ENCODE measurements around the gene TSC22D1. TPM values are rescaled to one million over a fixed set of nuclear protein-coding genes. Genes with fewer than 3 reads are reported as not detected.

The TSC22D1 gene
- total RNA-seq, 1 experiment from 2014 or later, result 72.5 TPM

DNA sequence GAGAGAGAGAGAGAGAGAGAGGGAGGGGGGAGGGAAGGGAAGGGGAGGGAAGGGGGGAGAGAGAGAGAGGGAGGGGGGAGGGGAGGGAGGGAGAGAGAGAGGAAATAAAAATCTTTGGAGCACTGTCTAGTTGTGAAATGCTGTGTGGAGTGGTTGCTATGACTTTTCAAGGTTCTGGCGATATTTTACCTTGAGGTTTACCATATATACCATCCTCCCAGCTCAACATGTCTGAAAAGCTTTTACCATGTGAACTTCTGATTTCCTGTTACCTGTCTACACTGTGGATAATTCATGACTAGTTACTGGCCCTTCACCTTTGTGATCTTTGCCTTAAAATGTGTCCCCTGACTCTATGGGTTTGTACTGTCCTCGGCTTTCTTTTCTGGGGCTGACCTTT is 164.3 kb downstream of the TSC22D1 start (continued):
- TF ChIP-seq, protein P1, sequence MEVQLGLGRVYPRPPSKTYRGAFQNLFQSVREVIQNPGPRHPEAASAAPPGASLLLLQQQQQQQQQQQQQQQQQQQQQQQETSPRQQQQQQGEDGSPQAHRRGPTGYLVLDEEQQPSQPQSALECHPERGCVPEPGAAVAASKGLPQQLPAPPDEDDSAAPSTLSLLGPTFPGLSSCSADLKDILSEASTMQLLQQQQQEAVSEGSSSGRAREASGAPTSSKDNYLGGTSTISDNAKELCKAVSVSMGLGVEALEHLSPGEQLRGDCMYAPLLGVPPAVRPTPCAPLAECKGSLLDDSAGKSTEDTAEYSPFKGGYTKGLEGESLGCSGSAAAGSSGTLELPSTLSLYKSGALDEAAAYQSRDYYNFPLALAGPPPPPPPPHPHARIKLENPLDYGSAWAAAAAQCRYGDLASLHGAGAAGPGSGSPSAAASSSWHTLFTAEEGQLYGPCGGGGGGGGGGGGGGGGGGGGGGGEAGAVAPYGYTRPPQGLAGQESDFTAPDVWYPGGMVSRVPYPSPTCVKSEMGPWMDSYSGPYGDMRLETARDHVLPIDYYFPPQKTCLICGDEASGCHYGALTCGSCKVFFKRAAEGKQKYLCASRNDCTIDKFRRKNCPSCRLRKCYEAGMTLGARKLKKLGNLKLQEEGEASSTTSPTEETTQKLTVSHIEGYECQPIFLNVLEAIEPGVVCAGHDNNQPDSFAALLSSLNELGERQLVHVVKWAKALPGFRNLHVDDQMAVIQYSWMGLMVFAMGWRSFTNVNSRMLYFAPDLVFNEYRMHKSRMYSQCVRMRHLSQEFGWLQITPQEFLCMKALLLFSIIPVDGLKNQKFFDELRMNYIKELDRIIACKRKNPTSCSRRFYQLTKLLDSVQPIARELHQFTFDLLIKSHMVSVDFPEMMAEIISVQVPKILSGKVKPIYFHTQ (CRISPR knock-in tag; IDR thresholded peaks at IDR 0.05), result no peak
- TF ChIP-seq JAZF1 (CRISPR knock-in tag; IDR thresholded peaks at IDR 0.05) (no peak), RORB (CRISPR knock-in tag; IDR thresholded peaks at IDR 0.05) (no peak)

DNA sequence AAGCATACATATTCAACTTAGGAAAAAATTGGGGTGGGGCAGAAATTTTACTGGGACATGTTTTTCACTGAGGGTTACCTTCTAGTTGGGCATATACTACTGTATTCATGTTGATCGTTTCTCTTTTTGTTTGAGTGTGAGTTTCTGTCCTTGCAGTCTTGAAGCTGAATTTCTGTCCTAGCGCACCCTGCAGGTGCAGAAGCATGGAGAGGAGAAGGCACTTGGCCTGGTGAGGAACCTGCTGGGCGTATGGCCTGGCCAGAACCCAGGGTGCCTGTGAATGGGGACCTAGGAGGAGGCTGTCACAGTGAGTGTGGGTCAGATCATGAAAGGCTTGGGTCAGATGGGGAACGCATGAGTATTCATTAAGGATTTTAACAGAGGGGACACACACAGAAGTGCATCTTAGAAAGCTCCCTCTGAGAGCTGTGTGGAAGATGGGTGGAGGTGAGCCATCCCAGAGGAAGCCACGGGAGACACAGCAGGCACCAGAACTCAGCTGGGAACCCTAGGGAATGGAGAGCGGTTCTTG is 165.7 kb downstream of the TSC22D1 start:
- ChIA-PET CTCF (interaction anchor here (1.3 kb wide), 1 partner anchor 11 kb away, joined by 3 read pairs; no protein-coding TSS in a partner anchor), POLR2A (no interaction called here)
- Mint-ChIP-seq H3K4me3 (no peak overlapping the region), H3K4me1 (peaks cover 48% of the 10 kb centered on the region), H3K27ac (no peak overlapping the region), H3K27me3 (ENCODE audit: low read depth) (peaks cover 15% of the 10 kb centered on the region), H3K36me3 (peaks cover 4% of the 10 kb centered on the region), H3K9me3 (peaks cover 4% of the 10 kb centered on the region)
- TF ChIP-seq, protein P2, sequence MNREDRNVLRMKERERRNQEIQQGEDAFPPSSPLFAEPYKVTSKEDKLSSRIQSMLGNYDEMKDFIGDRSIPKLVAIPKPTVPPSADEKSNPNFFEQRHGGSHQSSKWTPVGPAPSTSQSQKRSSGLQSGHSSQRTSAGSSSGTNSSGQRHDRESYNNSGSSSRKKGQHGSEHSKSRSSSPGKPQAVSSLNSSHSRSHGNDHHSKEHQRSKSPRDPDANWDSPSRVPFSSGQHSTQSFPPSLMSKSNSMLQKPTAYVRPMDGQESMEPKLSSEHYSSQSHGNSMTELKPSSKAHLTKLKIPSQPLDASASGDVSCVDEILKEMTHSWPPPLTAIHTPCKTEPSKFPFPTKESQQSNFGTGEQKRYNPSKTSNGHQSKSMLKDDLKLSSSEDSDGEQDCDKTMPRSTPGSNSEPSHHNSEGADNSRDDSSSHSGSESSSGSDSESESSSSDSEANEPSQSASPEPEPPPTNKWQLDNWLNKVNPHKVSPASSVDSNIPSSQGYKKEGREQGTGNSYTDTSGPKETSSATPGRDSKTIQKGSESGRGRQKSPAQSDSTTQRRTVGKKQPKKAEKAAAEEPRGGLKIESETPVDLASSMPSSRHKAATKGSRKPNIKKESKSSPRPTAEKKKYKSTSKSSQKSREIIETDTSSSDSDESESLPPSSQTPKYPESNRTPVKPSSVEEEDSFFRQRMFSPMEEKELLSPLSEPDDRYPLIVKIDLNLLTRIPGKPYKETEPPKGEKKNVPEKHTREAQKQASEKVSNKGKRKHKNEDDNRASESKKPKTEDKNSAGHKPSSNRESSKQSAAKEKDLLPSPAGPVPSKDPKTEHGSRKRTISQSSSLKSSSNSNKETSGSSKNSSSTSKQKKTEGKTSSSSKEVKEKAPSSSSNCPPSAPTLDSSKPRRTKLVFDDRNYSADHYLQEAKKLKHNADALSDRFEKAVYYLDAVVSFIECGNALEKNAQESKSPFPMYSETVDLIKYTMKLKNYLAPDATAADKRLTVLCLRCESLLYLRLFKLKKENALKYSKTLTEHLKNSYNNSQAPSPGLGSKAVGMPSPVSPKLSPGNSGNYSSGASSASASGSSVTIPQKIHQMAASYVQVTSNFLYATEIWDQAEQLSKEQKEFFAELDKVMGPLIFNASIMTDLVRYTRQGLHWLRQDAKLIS (CRISPR knock-in tag; IDR thresholded peaks at IDR 0.05; ENCODE audit: borderline replicate concordance), result no peak
- no peak for TF ChIP-seq ZNF317 (CRISPR knock-in tag; IDR thresholded peaks at IDR 0.05; ENCODE audit: borderline replicate concordance, low read depth)
- TF ChIP-seq, protein P3, sequence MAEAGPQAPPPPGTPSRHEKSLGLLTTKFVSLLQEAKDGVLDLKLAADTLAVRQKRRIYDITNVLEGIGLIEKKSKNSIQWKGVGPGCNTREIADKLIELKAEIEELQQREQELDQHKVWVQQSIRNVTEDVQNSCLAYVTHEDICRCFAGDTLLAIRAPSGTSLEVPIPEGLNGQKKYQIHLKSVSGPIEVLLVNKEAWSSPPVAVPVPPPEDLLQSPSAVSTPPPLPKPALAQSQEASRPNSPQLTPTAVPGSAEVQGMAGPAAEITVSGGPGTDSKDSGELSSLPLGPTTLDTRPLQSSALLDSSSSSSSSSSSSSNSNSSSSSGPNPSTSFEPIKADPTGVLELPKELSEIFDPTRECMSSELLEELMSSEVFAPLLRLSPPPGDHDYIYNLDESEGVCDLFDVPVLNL (CRISPR knock-in tag; IDR thresholded peaks at IDR 0.05; ENCODE audit: borderline replicate concordance, low read depth), result no peak
- TF ChIP-seq FOXJ3 (CRISPR knock-in tag; IDR thresholded peaks at IDR 0.05; ENCODE audit: borderline replicate concordance), result no peak
- no peak for TF ChIP-seq JUN (CRISPR knock-in tag; IDR thresholded peaks at IDR 0.05)
- TF ChIP-seq SMAD4 (CRISPR knock-in tag; IDR thresholded peaks at IDR 0.05), result no peak
- no peak for TF ChIP-seq NFE2L1 (CRISPR knock-in tag; IDR thresholded peaks at IDR 0.05)
- TF ChIP-seq ETV6 (CRISPR knock-in tag; IDR thresholded peaks at IDR 0.05), result no peak
- TF ChIP-seq TP53 (CRISPR knock-in tag; IDR thresholded peaks at IDR 0.05), result no peak
- TF ChIP-seq ZNF121 (CRISPR knock-in tag; IDR thresholded peaks at IDR 0.05), result no peak
- no peak for TF ChIP-seq ELF4 (CRISPR knock-in tag; IDR thresholded peaks at IDR 0.05; ENCODE audit: low read depth)
- TF ChIP-seq, protein P4, sequence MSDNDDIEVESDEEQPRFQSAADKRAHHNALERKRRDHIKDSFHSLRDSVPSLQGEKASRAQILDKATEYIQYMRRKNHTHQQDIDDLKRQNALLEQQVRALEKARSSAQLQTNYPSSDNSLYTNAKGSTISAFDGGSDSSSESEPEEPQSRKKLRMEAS (CRISPR knock-in tag; IDR thresholded peaks at IDR 0.05), result no peak
- TF ChIP-seq FOXK1 (CRISPR knock-in tag; IDR thresholded peaks at IDR 0.05), result no peak
- ATAC-seq, result no peak
- DNase-seq (ENCODE audit: low spot score), result no peak

DNA sequence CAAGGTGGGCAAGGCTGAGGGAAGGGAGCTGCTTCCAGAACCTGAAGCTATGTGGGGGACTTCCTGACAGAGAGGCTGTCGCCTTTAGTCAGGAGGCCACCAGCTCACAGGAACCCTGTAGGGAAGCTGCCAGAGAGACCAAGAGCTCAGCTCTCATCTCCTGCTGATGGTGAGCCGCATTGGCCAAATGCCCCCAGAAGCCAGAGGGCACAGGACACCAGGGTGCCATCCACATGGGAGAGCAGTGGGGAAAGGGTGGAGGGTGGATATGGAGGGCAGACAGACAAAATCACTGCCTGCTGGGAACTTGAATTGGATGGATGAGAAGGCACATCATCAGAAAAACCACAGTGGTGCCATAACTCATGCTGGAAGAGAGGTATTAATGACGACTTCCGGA is 166.5 kb downstream of the TSC22D1 start:
- CTCF ChIA-PET, result interaction anchor here (0.6 to 1.3 kb wide), 2 partner anchors 10 to 26 kb away, joined by 3 to 4 read pairs; no protein-coding TSS in a partner anchor
- Mint-ChIP-seq H3K27me3 (ENCODE audit: low read depth) (peaks cover 15% of the 10 kb centered on the region), H3K9me3 (peaks cover 4% of the 10 kb centered on the region), H3K36me3 (peaks cover 4% of the 10 kb centered on the region), H3K27ac (no peak overlapping the region), H3K4me3 (no peak overlapping the region), H3K4me1 (peaks cover 54% of the 10 kb centered on the region)
- no peak for ATAC-seq
- no peak for DNase-seq (ENCODE audit: low spot score)
- POLR2A ChIA-PET, result no interaction called here
- TF ChIP-seq, protein P5, sequence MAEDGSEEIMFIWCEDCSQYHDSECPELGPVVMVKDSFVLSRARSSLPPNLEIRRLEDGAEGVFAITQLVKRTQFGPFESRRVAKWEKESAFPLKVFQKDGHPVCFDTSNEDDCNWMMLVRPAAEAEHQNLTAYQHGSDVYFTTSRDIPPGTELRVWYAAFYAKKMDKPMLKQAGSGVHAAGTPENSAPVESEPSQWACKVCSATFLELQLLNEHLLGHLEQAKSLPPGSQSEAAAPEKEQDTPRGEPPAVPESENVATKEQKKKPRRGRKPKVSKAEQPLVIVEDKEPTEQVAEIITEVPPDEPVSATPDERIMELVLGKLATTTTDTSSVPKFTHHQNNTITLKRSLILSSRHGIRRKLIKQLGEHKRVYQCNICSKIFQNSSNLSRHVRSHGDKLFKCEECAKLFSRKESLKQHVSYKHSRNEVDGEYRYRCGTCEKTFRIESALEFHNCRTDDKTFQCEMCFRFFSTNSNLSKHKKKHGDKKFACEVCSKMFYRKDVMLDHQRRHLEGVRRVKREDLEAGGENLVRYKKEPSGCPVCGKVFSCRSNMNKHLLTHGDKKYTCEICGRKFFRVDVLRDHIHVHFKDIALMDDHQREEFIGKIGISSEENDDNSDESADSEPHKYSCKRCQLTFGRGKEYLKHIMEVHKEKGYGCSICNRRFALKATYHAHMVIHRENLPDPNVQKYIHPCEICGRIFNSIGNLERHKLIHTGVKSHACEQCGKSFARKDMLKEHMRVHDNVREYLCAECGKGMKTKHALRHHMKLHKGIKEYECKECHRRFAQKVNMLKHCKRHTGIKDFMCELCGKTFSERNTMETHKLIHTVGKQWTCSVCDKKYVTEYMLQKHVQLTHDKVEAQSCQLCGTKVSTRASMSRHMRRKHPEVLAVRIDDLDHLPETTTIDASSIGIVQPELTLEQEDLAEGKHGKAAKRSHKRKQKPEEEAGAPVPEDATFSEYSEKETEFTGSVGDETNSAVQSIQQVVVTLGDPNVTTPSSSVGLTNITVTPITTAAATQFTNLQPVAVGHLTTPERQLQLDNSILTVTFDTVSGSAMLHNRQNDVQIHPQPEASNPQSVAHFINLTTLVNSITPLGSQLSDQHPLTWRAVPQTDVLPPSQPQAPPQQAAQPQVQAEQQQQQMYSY (CRISPR knock-in tag; IDR thresholded peaks at IDR 0.05), result no peak
- TF ChIP-seq, protein P6, sequence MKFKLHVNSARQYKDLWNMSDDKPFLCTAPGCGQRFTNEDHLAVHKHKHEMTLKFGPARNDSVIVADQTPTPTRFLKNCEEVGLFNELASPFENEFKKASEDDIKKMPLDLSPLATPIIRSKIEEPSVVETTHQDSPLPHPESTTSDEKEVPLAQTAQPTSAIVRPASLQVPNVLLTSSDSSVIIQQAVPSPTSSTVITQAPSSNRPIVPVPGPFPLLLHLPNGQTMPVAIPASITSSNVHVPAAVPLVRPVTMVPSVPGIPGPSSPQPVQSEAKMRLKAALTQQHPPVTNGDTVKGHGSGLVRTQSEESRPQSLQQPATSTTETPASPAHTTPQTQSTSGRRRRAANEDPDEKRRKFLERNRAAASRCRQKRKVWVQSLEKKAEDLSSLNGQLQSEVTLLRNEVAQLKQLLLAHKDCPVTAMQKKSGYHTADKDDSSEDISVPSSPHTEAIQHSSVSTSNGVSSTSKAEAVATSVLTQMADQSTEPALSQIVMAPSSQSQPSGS (CRISPR knock-in tag; IDR thresholded peaks at IDR 0.05; ENCODE audit: borderline replicate concordance, low read depth), result no peak
- no peak for TF ChIP-seq ZNF671 (CRISPR knock-in tag; IDR thresholded peaks at IDR 0.05)

All from WTC11 (cell line).